Loucy (cell line): ENCODE data around the gene NDUFAB1.

Experiments used
- CTCF ChIP-seq: fragments of 200-600 bp; sonication (generic); conservative IDR thresholded peaks from 2 replicates; pipeline ENCODE4 v1.5.1; 2014; ENCODE audit warnings: mild to moderate bottlenecking, antibody characterized with exemption, low read length
- EZH2phosphoT487 ChIP-seq: fragments of 200-600 bp; IDR thresholded peaks from 2 replicates; pipeline ENCODE4 v1.6.1; 2018; ENCODE audit warnings: antibody characterized with exemption, mild to moderate bottlenecking, moderate library complexity, borderline replicate concordance

- peak; percentile 50 for TF ChIP-seq CTCF
- TF ChIP-seq EZH2phosphoT487, result no peak
Measured at GRCh38 chr16:23597003-23597756, 1.1 kb upstream of the NDUFAB1 start.
